HepG2 (cell line): ENCODE results near the gene ADAMTS16. TPM values are rescaled to one million over a fixed set of nuclear protein-coding genes. Genes with fewer than 3 reads are reported as not detected.

Experiments
- DNMT1 ChIP-seq: sonication (generic); formaldehyde crosslinking; IDR thresholded peaks from 2 replicates; pipeline ENCODE4 v1.5.1; 2020; ENCODE audit warnings: mild to moderate bottlenecking, missing genetic modification reagents
- EEA1 ChIP-seq: sonication (generic); formaldehyde crosslinking; IDR thresholded peaks from 2 replicates; pipeline ENCODE4 v1.5.1; 2020; ENCODE audit warnings: mild to moderate bottlenecking, missing genetic modification reagents, borderline replicate concordance
- FOSL2 ChIP-seq: sonication (generic); formaldehyde crosslinking; IDR thresholded peaks from 2 replicates; pipeline ENCODE4 v1.4.0; 2020; ENCODE audit warnings: missing genetic modification reagents
- FOXA1 ChIP-seq, 2 experiments: fragments of 450-650 bp in 1 of 2; sonication (generic) in 1 of 2; formaldehyde crosslinking in 1 of 2; IDR thresholded peaks; 2 replicates each; pipeline versions ENCODE4 v1.4.0 to v1.6.1; 2016 to 2020; ENCODE audit warnings: missing genetic modification reagents in 1 of 2
- FOXJ3 ChIP-seq: sonication (generic); formaldehyde crosslinking; IDR thresholded peaks from 2 replicates; pipeline ENCODE4 v1.4.0; 2020; ENCODE audit warnings: missing genetic modification reagents, mild to moderate bottlenecking, borderline replicate concordance
- HNF4G ChIP-seq, 2 experiments: sonication (generic) in 1 of 2; formaldehyde crosslinking in 1 of 2; IDR thresholded peaks; 2 replicates each; pipeline versions ENCODE4 v1.4.0 to v1.6.1; 2011 to 2020; ENCODE audit warnings: borderline replicate concordance in 2 of 2, low read depth in 2 of 2, mild to moderate bottlenecking in 2 of 2, low read length in 1 of 2, missing genetic modification reagents in 1 of 2, moderate library complexity in 1 of 2
- KMT2B ChIP-seq: IDR thresholded peaks from 2 replicates; pipeline ENCODE4 v1.6.1; 2016; ENCODE audit warnings: missing genetic modification reagents, missing compliant biosample characterization
- LCORL ChIP-seq, 2 experiments: fragments of 450-650 bp in 1 of 2; sonication (generic) in 1 of 2; formaldehyde crosslinking in 1 of 2; IDR thresholded peaks; 2 replicates each; pipeline versions ENCODE4 v1.5.0 to v1.6.1; 2017 to 2020; ENCODE audit warnings: antibody characterized with exemption in 1 of 2, missing genetic modification reagents in 1 of 2
- NCOA2 ChIP-seq: sonication (generic); formaldehyde crosslinking; IDR thresholded peaks from 2 replicates; pipeline ENCODE4 v1.8.0; 2022; ENCODE audit warnings: inconsistent platforms
- NFE2L2 ChIP-seq: fragments of 150-350 bp; IDR thresholded peaks from 2 replicates; pipeline ENCODE4 v1.6.1; 2014; ENCODE audit warnings: low read length
- NR2F6 ChIP-seq, 2 experiments: IDR thresholded peaks; 2 replicates each; pipeline ENCODE4 v1.6.1; 2016; ENCODE audit warnings: antibody characterized with exemption in 1 of 2, mild to moderate bottlenecking in 1 of 2
- RFX1 ChIP-seq: fragments of 450-650 bp; IDR thresholded peaks from 2 replicates; pipeline ENCODE4 v1.6.1; 2017
- SAFB2 ChIP-seq: sonication (generic); formaldehyde crosslinking; IDR thresholded peaks from 2 replicates; pipeline ENCODE4 v1.5.1; 2020; ENCODE audit warnings: missing genetic modification reagents, low read depth, mild to moderate bottlenecking, borderline replicate concordance
- SP140L ChIP-seq: sonication (generic); formaldehyde crosslinking; IDR thresholded peaks from 2 replicates; pipeline ENCODE4 v1.4.0; 2020; ENCODE audit warnings: missing genetic modification reagents, borderline replicate concordance
- ZBTB20 ChIP-seq: sonication (generic); formaldehyde crosslinking; IDR thresholded peaks from 2 replicates; pipeline ENCODE4 v1.8.1; 2023; ENCODE audit warnings: missing genetic modification reagents, low read depth, mild to moderate bottlenecking, borderline replicate concordance
- ZNF432 ChIP-seq: sonication (generic); formaldehyde crosslinking; IDR thresholded peaks from 2 replicates; pipeline ENCODE4 v1.5.0; 2020; ENCODE audit warnings: missing genetic modification reagents, mild to moderate bottlenecking, borderline replicate concordance
- ZNF468 ChIP-seq: sonication (generic); formaldehyde crosslinking; IDR thresholded peaks from 2 replicates; pipeline ENCODE4 v1.8.0; 2022; ENCODE audit warnings: mild to moderate bottlenecking, moderate library complexity, missing genetic modification reagents
- ZNF878 ChIP-seq: sonication (generic); formaldehyde crosslinking; IDR thresholded peaks from 2 replicates; pipeline ENCODE4 v1.8.1; 2023; ENCODE audit warnings: mild to moderate bottlenecking, missing genetic modification reagents, moderate library complexity
- polyA plus RNA-seq, 8 experiments: library from polyadenylated mRNA; depleted of rRNA in 3 of 8; stranded (reverse) in 7 of 8; unstranded in 1 of 8; fragments of >200 nt; fragmentation: Illumina TruSeq in 4 of 8; extraction: Trizol in 4 of 8; gene quantifications; 2 replicates each; pipeline versions ENCODE4 v1.2.1 to v1.2.3, GENCODE V29; 2011 to 2016; ENCODE audit warnings: low read depth in 4 of 8, missing spikeins in 1 of 8, mixed read lengths in 1 of 8; ENCODE audit not compliant: insufficient read depth in 1 of 8
- total RNA-seq, 5 experiments: library from RNA; depleted of rRNA; stranded (reverse); fragments of >200 nt; fragmentation: Illumina TruSeq; extraction: Trizol; gene quantifications; 2 replicates each; pipeline ENCODE4 v1.2.3, GENCODE V29; 2016; ENCODE audit warnings: low read depth in 1 of 5
- TF ChIP-seq, protein P1 (sequence below): sonication (generic); formaldehyde crosslinking; IDR thresholded peaks from 2 replicates; pipeline ENCODE4 v1.4.0; 2020; ENCODE audit warnings: mild to moderate bottlenecking, missing genetic modification reagents
- TF ChIP-seq, protein P2 (sequence below): sonication (generic); formaldehyde crosslinking; conservative IDR thresholded peaks from 2 replicates; pipeline ENCODE4 v1.4.0; 2020; ENCODE audit warnings: missing genetic modification reagents
- TF ChIP-seq, protein P3 (sequence below): sonication (generic); formaldehyde crosslinking; IDR thresholded peaks from 2 replicates; pipeline ENCODE4 v1.5.0; 2020; ENCODE audit warnings: missing genetic modification reagents
- TF ChIP-seq, protein P4 (sequence below): sonication (generic); formaldehyde crosslinking; conservative IDR thresholded peaks from 2 replicates; pipeline ENCODE4 v1.8.1; 2023; ENCODE audit warnings: missing genetic modification reagents

The ADAMTS16 gene
- total and polyA plus RNA-seq, 2 of the 13 experiments (the other 11 are each of a cell fraction or from before 2014, with no cell fraction given), result 0.02 to 0.03 TPM

DNA sequence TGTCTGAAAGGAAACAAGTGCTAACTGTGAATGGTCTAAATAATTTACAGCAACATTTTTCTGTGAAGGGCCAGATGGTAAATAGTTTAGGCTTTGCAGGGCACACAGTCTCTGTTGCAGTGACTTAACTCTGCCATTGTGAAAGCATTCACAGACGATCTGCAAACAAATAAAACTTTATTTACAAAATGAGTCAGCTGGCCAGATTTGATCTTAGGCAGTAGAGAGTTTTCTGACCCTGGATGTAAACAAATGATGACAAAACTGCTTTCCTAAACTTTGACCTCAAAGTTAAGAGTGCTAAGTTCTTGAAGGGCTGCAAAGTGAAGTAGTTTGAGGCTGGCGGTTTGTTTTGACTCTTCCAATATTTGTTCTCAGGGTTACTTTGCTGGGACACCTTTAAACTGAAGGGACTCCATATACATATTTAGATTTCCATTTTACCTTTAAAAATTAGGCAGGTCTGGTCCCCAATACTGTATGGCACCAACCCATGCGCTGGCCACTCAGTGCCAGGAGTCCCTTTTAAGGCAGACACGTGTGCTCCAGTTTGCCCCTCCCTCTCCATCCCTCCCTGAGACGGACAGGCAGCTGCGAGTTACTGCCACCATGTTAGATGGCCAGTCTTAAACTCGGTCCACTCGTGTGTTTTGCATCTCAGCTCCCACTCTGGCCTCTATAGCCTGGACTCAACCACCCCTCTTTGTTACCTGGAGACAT, 4.0 kb upstream of the ADAMTS16 start (continued):
- TF ChIP-seq, protein P1, sequence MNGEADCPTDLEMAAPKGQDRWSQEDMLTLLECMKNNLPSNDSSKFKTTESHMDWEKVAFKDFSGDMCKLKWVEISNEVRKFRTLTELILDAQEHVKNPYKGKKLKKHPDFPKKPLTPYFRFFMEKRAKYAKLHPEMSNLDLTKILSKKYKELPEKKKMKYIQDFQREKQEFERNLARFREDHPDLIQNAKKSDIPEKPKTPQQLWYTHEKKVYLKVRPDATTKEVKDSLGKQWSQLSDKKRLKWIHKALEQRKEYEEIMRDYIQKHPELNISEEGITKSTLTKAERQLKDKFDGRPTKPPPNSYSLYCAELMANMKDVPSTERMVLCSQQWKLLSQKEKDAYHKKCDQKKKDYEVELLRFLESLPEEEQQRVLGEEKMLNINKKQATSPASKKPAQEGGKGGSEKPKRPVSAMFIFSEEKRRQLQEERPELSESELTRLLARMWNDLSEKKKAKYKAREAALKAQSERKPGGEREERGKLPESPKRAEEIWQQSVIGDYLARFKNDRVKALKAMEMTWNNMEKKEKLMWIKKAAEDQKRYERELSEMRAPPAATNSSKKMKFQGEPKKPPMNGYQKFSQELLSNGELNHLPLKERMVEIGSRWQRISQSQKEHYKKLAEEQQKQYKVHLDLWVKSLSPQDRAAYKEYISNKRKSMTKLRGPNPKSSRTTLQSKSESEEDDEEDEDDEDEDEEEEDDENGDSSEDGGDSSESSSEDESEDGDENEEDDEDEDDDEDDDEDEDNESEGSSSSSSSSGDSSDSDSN (CRISPR knock-in tag), result no peak
- peak; percentile 98 for TF ChIP-seq FOSL2 (CRISPR knock-in tag)
- no peak for TF ChIP-seq DNMT1 (CRISPR knock-in tag)
- TF ChIP-seq ZNF468 (CRISPR knock-in tag), result no peak
- no peak for TF ChIP-seq LCORL (IDR thresholded peaks at IDR 0.05)
- TF ChIP-seq LCORL (CRISPR knock-in tag; IDR thresholded peaks at IDR 0.05), result peak; percentile 78
- TF ChIP-seq ZNF432 (CRISPR knock-in tag), result no peak
- TF ChIP-seq RFX1, result no peak
- TF ChIP-seq, protein P2, sequence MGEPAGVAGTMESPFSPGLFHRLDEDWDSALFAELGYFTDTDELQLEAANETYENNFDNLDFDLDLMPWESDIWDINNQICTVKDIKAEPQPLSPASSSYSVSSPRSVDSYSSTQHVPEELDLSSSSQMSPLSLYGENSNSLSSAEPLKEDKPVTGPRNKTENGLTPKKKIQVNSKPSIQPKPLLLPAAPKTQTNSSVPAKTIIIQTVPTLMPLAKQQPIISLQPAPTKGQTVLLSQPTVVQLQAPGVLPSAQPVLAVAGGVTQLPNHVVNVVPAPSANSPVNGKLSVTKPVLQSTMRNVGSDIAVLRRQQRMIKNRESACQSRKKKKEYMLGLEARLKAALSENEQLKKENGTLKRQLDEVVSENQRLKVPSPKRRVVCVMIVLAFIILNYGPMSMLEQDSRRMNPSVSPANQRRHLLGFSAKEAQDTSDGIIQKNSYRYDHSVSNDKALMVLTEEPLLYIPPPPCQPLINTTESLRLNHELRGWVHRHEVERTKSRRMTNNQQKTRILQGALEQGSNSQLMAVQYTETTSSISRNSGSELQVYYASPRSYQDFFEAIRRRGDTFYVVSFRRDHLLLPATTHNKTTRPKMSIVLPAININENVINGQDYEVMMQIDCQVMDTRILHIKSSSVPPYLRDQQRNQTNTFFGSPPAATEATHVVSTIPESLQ (CRISPR knock-in tag), result no peak
- peak; percentile 81 for TF ChIP-seq FOXA1 (IDR thresholded peaks at IDR 0.05)
- TF ChIP-seq FOXA1 (CRISPR knock-in tag; IDR thresholded peaks at IDR 0.05), result peak; percentile 80
- TF ChIP-seq ZNF878 (CRISPR knock-in tag), result 0 out of 2 replicates have a peak, but pooled peaks have one; percentile 25
- peak; percentile 82 for TF ChIP-seq NCOA2 (CRISPR knock-in tag)
- TF ChIP-seq SAFB2 (CRISPR knock-in tag), result no peak
- TF ChIP-seq FOXJ3 (CRISPR knock-in tag), result peak; percentile 68; the same call in 1 of the 2 replicates
- peak; percentile 67; the same call in 1 of the 2 replicates for TF ChIP-seq ZBTB20 (CRISPR knock-in tag)
- TF ChIP-seq, protein P3, sequence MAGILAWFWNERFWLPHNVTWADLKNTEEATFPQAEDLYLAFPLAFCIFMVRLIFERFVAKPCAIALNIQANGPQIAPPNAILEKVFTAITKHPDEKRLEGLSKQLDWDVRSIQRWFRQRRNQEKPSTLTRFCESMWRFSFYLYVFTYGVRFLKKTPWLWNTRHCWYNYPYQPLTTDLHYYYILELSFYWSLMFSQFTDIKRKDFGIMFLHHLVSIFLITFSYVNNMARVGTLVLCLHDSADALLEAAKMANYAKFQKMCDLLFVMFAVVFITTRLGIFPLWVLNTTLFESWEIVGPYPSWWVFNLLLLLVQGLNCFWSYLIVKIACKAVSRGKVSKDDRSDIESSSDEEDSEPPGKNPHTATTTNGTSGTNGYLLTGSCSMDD (CRISPR knock-in tag), result no peak
- 0 out of 2 replicates have a peak, but pooled peaks have one; percentile 38 for TF ChIP-seq KMT2B (CRISPR knock-in tag)
- TF ChIP-seq SP140L (CRISPR knock-in tag), result 0 out of 2 replicates have a peak, but pooled peaks have one; percentile 72
- peak; percentile 70; the same call in 1 of the 2 replicates for TF ChIP-seq HNF4G (IDR thresholded peaks at IDR 0.05; ENCODE audit: borderline replicate concordance, low read depth, low read length)
- TF ChIP-seq HNF4G (CRISPR knock-in tag; IDR thresholded peaks at IDR 0.05; ENCODE audit: borderline replicate concordance, low read depth), result peak; percentile 60; the same call in 1 of the 2 replicates
- TF ChIP-seq NFE2L2, result peak; percentile 39; the same call in 1 of the 2 replicates
- TF ChIP-seq, protein P4, sequence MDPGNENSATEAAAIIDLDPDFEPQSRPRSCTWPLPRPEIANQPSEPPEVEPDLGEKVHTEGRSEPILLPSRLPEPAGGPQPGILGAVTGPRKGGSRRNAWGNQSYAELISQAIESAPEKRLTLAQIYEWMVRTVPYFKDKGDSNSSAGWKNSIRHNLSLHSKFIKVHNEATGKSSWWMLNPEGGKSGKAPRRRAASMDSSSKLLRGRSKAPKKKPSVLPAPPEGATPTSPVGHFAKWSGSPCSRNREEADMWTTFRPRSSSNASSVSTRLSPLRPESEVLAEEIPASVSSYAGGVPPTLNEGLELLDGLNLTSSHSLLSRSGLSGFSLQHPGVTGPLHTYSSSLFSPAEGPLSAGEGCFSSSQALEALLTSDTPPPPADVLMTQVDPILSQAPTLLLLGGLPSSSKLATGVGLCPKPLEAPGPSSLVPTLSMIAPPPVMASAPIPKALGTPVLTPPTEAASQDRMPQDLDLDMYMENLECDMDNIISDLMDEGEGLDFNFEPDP (CRISPR knock-in tag), result no peak
- TF ChIP-seq EEA1 (CRISPR knock-in tag), result no peak
- TF ChIP-seq NR2F6 (IDR thresholded peaks at IDR 0.05), result peak; percentile 86
- peak; percentile 77 for TF ChIP-seq NR2F6 (CRISPR knock-in tag; IDR thresholded peaks at IDR 0.05)
